Left lobe of liver (tissue), 2 donors: Measurements from ENCODE around the gene IDNK. TPM values are rescaled to one million over a fixed set of nuclear protein-coding genes. Genes with fewer than 3 reads are reported as not detected.

ENCODE experiments used
- ATAC-seq: fragments of 200-7000 bp; cut with Tn5 transposase; one replicate; pipeline ENCODE4 v1.9.1; 2020; ENCODE audit warnings: mild to moderate bottlenecking, moderate library complexity
- DNase-seq: peaks from one replicate; pipeline ENCODE4 v3.0.0-alpha.2; 2020; ENCODE audit warnings: low spot score
- total RNA-seq: library from RNA; stranded (reverse); gene quantifications from one replicate; pipeline ENCODE4 v1.2.1, GENCODE V29; 2021
- donor health status: DM: no; HTN: no; CAD: no; lungs with moderate emphysema.
- donor health status: DM: no; HTN: yes; CAD: no.

The IDNK gene
- total RNA-seq, 1 donor from 2014 or later: 23.9 TPM

DNA sequence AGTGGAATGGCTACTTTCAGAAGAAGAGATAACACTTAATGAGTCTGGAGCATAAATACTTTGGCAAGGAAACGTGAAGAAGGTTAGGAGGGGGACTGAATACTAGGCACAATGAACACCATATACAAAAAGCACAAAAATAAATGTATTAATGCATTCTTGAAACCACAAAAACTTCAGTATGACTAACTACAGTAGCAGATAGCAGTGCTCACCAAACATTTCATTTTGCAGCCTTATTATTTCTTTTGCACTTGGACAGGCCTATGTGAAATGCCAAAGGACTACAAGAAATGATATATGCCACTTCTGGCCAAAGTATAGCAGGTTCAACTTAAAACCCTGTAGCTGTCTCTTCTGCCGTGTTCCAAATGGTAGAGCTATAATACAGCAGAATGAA lies 58.5 kb downstream of the IDNK start:
- ATAC-seq (no peak), DNase-seq (no peak)

DNA sequence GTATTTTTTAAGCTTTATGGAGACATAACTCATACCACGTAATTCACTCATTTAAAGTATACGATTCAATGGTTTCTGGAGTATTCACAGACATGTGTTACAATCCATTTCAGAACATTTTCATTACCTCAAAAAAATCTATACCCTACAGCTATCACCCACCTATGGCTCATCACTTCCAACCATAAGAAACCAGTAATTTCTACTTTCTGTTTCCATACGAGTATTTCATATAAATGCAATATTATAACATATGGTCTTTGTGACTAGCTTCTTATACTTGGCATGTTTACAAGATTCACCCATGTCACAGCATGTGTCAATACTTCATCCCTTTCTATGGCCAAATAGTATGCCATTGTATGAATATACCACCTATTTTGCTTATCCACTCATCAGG lies 66.0 kb downstream of the IDNK start:
- DNase-seq: no peak
- ATAC-seq: no peak

DNA sequence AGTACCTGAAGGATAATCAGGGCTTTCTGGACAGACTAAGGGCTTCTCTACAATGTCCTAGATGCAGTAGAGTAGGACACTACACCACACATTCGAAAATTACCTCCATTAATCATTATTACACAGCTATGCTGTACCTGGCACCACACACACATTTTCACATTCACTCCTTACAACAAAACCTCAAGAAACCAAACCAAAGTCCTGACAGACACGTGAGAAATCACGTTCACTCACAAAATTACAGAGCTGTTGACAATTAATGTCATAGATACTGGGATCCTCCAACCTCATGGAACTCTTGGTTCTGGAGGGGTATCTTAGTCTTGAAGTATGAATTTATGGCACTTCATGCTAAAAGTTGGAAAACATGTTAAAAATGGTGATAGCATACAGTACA lies 68.5 kb downstream of the IDNK start:
- DNase-seq (no peak), ATAC-seq (no peak)

Other genes starting within 250 kb of the IDNK start
- 0.53 TPM for gene FRMD3, start 84.7 kb upstream of the IDNK start, total RNA-seq
- gene UBQLN1, start 84.8 kb downstream of the IDNK start, total RNA-seq: 45.9 TPM
- gene GKAP1, start 194.6 kb downstream of the IDNK start, total RNA-seq: 6.4 TPM